K562 (cell line): Measurements from ENCODE around the gene KDM2B. TPM values are rescaled to one million over a fixed set of nuclear protein-coding genes. Genes with fewer than 3 reads are reported as not detected.

Source experiments
- CBX3 ChIP-seq, 2 experiments: IDR thresholded peaks; 1 replicate in 1 of 2; 2 replicates in 1 of 2; pipeline ENCODE4 v1.6.1; 2012; ENCODE audit warnings: inconsistent platforms in 2 of 2, low read length in 2 of 2, borderline replicate concordance in 1 of 2, control low read depth in 1 of 2
- ETV5 ChIP-seq: sonication (generic); formaldehyde crosslinking; IDR thresholded peaks from 2 replicates; pipeline ENCODE4 v1.4.0; 2020; ENCODE audit warnings: low read depth, mild to moderate bottlenecking, missing genetic modification reagents
- ID3 ChIP-seq, 2 experiments: fragments of 250-450 bp in 1 of 2; fragments of 450-650 bp in 1 of 2; sonication (Bioruptor Pico) in 1 of 2; IDR thresholded peaks; 2 replicates each; pipeline versions ENCODE4 v1.6.1 to v1.8.0; 2016 to 2021; ENCODE audit warnings: mild to moderate bottlenecking in 2 of 2, moderate library complexity in 2 of 2, missing compliant biosample characterization in 1 of 2, missing genetic modification characterization in 1 of 2
- KAT8 ChIP-seq: fragments of 450-650 bp; IDR thresholded peaks from 2 replicates; pipeline ENCODE4 v1.6.1; 2016; ENCODE audit warnings: low read depth, mild to moderate bottlenecking
- L3MBTL2 ChIP-seq: fragments of 450-650 bp; IDR thresholded peaks from 2 replicates; pipeline ENCODE4 v1.6.1; 2016; ENCODE audit warnings: mild to moderate bottlenecking, moderate library complexity
- MAFF ChIP-seq: IDR thresholded peaks from 2 replicates; pipeline ENCODE4 v1.6.1; 2012; ENCODE audit warnings: low read length, improper control_type of control experiment
- NELFE ChIP-seq: IDR thresholded peaks from 2 replicates; pipeline ENCODE4 v1.6.1; 2011; ENCODE audit warnings: mild to moderate bottlenecking; ENCODE audit not compliant: insufficient read depth, insufficient read length
- NR2C1 ChIP-seq, 2 experiments: fragments of 450-650 bp; IDR thresholded peaks; 2 replicates each; pipeline ENCODE4 v1.6.1; 2017; ENCODE audit warnings: mild to moderate bottlenecking in 2 of 2, antibody characterized with exemption in 1 of 2, inconsistent platforms in 1 of 2, missing compliant biosample characterization in 1 of 2, missing genetic modification characterization in 1 of 2
- RHOXF2B ChIP-seq: fragments of 250-450 bp; sonication (Bioruptor Pico); conservative IDR thresholded peaks from 2 replicates; pipeline ENCODE4 v1.5.1; 2021
- SIN3A ChIP-seq, 2 experiments: fragments of 150-350 bp in 1 of 2; IDR thresholded peaks; 2 replicates each; pipeline ENCODE4 v1.6.1; 2011 to 2016; ENCODE audit warnings: borderline replicate concordance in 2 of 2, low read depth in 2 of 2, low read length in 2 of 2, mild to moderate bottlenecking in 2 of 2, moderate library complexity in 2 of 2; ENCODE audit not compliant: control insufficient read depth in 1 of 2
- SIRT6 ChIP-seq: IDR thresholded peaks from one replicate; pipeline ENCODE4 v1.6.1; 2012; ENCODE audit warnings: low read depth, mild to moderate bottlenecking, control low read depth, inconsistent platforms, low read length, moderate library complexity
- SMAD4 ChIP-seq: fragments of 250-450 bp; sonication (Bioruptor Pico); conservative IDR thresholded peaks from 2 replicates; pipeline ENCODE4 v1.8.0; 2021; ENCODE audit warnings: inconsistent platforms, mild to moderate bottlenecking, moderate library complexity
- TAF7 ChIP-seq: fragments of 450-650 bp; IDR thresholded peaks from 2 replicates; pipeline ENCODE4 v1.6.1; 2016; ENCODE audit warnings: missing genetic modification characterization, missing compliant biosample characterization
- XRCC5 ChIP-seq: fragments of 200-400 bp; formaldehyde crosslinking; IDR thresholded peaks from 2 replicates; pipeline ENCODE4 v1.6.1; 2017; ENCODE audit warnings: low read depth, mild to moderate bottlenecking, low read length
- ZBTB11 ChIP-seq, 3 experiments: fragments of 200-800 bp in 1 of 3; fragments of 250-450 bp in 1 of 3; fragments of 450-650 bp in 1 of 3; sonication (Bioruptor Pico) in 1 of 3; sonication (Bioruptor generic) in 1 of 3; formaldehyde crosslinking in 1 of 3; IDR thresholded peaks; 2 replicates each; pipeline versions ENCODE4 v1.6.1 to v1.8.0; 2016 to 2022; ENCODE audit warnings: mild to moderate bottlenecking in 2 of 3, missing genetic modification characterization in 2 of 3, missing compliant biosample characterization in 1 of 3, moderate library complexity in 1 of 3
- ZNF263 ChIP-seq: sonication (generic); formaldehyde crosslinking; IDR thresholded peaks from 2 replicates; pipeline ENCODE4 v1.8.0; 2022; ENCODE audit warnings: mild to moderate bottlenecking, missing genetic modification reagents, borderline replicate concordance
- ZNF583 ChIP-seq: fragments of 250-450 bp; sonication (Bioruptor Pico); IDR thresholded peaks from 2 replicates; pipeline ENCODE4 v1.4.0; 2020
- ZNF830 ChIP-seq: fragments of 250-450 bp; sonication (Bioruptor Pico); IDR thresholded peaks from 2 replicates; pipeline ENCODE4 v1.5.0; 2021; ENCODE audit warnings: mild to moderate bottlenecking
- polyA plus RNA-seq, 8 experiments: library from polyadenylated mRNA; depleted of rRNA in 4 of 8; stranded (reverse) in 5 of 8; unstranded in 3 of 8; fragments of >200 nt; fragmentation: Nextera tagmentation in 2 of 8; fragmentation: Illumina TruSeq in 1 of 8; extraction: Ambion mirVana in 2 of 8; extraction: Trizol in 1 of 8; gene quantifications; 2 replicates each; pipeline versions ENCODE4 v1.2.1 to v1.2.3, GENCODE V29; 2011 to 2014; ENCODE audit warnings: inconsistent platforms in 1 of 8, missing spikeins in 1 of 8
- total RNA-seq, 7 experiments: library from RNA; depleted of rRNA in 6 of 7; stranded (reverse); fragments of >200 nt in 6 of 7; fragmentation: Illumina TruSeq in 2 of 7; extraction: Trizol in 2 of 7; gene quantifications; 2 replicates each; pipeline versions ENCODE4 v1.2.1 to v1.2.3, GENCODE V29; 2011 to 2021; ENCODE audit warnings: low replicate concordance in 1 of 7
- TF ChIP-seq, protein P1 (sequence below): fragments of 250-450 bp; sonication (Bioruptor Pico); IDR thresholded peaks from 2 replicates; pipeline ENCODE4 v1.5.0; 2021
- TF ChIP-seq, protein P2 (sequence below): sonication (generic); formaldehyde crosslinking; IDR thresholded peaks from 2 replicates; pipeline ENCODE4 v1.9.0; 2022; ENCODE audit warnings: mild to moderate bottlenecking, missing genetic modification reagents

Gene KDM2B
- total and polyA plus RNA-seq, 9 of the 15 experiments (the other 6 are each of a cell fraction or from before 2014, with no cell fraction given) = 7.4 to 50.5 (median 22.5) TPM

DNA sequence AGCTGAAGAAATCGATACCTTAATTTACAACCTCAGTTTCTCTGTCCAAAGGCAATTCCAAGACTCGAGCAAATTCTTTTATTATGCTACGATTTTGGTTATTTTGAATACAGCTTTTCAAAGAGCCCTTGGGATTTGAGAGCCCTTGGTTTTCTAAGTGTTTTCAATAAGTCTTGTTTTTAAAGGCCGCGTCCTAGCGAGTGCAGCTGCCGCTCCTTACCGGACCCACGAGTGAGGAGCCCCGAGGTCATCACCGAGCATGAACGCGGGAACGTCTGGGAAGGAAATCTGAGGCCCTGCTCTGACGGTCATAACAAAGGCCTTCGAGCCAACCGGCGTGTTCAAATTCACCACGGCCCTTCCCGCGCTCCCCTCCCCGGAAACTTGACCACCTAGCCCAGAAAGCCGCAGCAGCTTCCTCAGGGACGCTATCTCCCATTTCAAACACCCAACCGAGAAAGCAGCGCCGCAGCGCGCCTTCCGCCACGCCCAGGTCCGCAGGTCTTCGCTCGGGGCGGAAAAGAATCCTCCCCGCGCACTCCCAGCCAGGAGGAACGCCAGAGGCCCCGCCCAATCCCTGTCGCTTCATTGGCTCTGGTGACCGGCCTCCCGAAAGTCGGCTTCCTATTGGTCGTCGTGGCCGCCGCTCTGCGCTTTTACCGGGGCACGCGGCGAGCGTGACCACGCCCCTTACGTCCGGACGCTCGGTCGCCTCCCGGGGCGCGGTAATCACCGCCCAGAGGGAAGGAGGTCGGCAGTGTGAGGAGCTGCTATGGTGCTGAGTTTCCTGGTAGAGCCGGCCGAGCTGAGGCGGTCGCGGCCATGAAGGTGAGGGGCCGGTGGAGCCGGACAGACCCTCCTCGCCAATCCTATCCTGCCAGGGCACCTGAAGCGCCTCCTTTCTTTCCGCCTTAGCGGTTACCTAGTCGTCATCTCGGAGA is 181.2 kb downstream of the KDM2B start, which contains the start of gene RNF34 (continued):
- TF ChIP-seq L3MBTL2 (peak; percentile 96), ZBTB11 (CRISPR knock-in tag; IDR thresholded peaks at IDR 0.05) (peak in 1 of 3 experiments; percentile 83; a peak in 2 of 6 replicates), CBX3 (IDR thresholded peaks at IDR 0.05; ENCODE audit: borderline replicate concordance in 1 of 2, low read length in 2 of 2) (peak in 1 of 2 experiments; percentile 70; a peak in 1 of 3 replicates), KAT8 (no peak), TAF7 (tag) (peak; percentile 89), NR2C1 (IDR thresholded peaks at IDR 0.05) (peak; percentile 59), NR2C1 (tag; IDR thresholded peaks at IDR 0.05) (peak; percentile 12), XRCC5 (peak; percentile 82), SIN3A (IDR thresholded peaks at IDR 0.05; ENCODE audit: borderline replicate concordance in 2 of 2, control insufficient read depth in 1 of 2, low read depth in 2 of 2, low read length in 2 of 2) (peak; percentile 47 to 62; a peak in 2 of 4 replicates), ETV5 (CRISPR knock-in tag) (peak; percentile 29; the same call in 1 of the 2 replicates), ZNF583 (no peak), MAFF (no peak), SIRT6 (no peak), ZNF263 (peak; percentile 56), ZNF830 (CRISPR knock-in tag) (no peak), ID3 (CRISPR knock-in tag; IDR thresholded peaks at IDR 0.05) (no peak), ID3 (tag; IDR thresholded peaks at IDR 0.05) (peak; percentile 59; the same call in 1 of the 2 replicates), NELFE (peak; percentile 49), RHOXF2B (CRISPR knock-in tag) (no peak), SMAD4 (CRISPR knock-in tag) (peak; percentile 4)
- TF ChIP-seq, protein P1, sequence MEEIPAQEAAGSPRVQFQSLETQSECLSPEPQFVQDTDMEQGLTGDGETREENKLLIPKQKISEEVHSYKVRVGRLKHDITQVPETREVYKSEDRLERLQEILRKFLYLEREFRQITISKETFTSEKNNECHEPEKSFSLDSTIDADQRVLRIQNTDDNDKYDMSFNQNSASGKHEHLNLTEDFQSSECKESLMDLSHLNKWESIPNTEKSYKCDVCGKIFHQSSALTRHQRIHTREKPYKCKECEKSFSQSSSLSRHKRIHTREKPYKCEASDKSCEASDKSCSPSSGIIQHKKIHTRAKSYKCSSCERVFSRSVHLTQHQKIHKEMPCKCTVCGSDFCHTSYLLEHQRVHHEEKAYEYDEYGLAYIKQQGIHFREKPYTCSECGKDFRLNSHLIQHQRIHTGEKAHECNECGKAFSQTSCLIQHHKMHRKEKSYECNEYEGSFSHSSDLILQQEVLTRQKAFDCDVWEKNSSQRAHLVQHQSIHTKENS (CRISPR knock-in tag) = no peak
- TF ChIP-seq, protein P2, sequence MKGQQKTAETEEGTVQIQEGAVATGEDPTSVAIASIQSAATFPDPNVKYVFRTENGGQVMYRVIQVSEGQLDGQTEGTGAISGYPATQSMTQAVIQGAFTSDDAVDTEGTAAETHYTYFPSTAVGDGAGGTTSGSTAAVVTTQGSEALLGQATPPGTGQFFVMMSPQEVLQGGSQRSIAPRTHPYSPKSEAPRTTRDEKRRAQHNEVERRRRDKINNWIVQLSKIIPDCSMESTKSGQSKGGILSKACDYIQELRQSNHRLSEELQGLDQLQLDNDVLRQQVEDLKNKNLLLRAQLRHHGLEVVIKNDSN = peak; percentile 87
